ENCODE results near the gene PMEPA1. TPM values are rescaled to one million over a fixed set of nuclear protein-coding genes. Genes with fewer than 3 reads are reported as not detected.

Gene PMEPA1
- total and polyA plus RNA-seq, 2 donors = 1.0 to 5.1 TPM

- H3K9me3 ChIP-seq (ENCODE audit: control insufficient read depth in 2 of 2, insufficient read depth in 1 of 2, low read length in 1 of 2) = no peaks in the 10 kb centered on the region
- no peaks in the 10 kb centered on the region for H3K36me3 ChIP-seq (ENCODE audit: control insufficient read depth in 2 of 2, insufficient read depth in 2 of 2, low read length in 1 of 2)
- H3K4me3 ChIP-seq (ENCODE audit: low read length in 2 of 2) = no peak overlapping the region
- WGBS = 93% methylated on average over 11 of the region's 11 CpGs
- no peaks in the 10 kb centered on the region for H3K27me3 ChIP-seq (ENCODE audit: control insufficient read depth in 2 of 2, insufficient read depth in 1 of 2, low read length in 1 of 2)
- no peak for DNase-seq (ENCODE audit: low read depth in 6 of 9, low spot score in 9 of 9)
- H3K27ac ChIP-seq (ENCODE audit: low read depth in 1 of 2, low read length in 1 of 2) = no peak overlapping the region
- no peaks in the 10 kb centered on the region for H3K4me1 ChIP-seq (ENCODE audit: control insufficient read depth in 2 of 2, insufficient read depth in 2 of 2, low read length in 2 of 2)
These were observed 14.8 kb downstream of the PMEPA1 start for GRCh38 chr20:57695012-57695411.

- no peak for DNase-seq (ENCODE audit: low read depth in 6 of 9, low spot score in 9 of 9)
- no peaks in the 10 kb centered on the region for H3K4me1 ChIP-seq (ENCODE audit: control insufficient read depth in 2 of 2, insufficient read depth in 2 of 2, low read length in 2 of 2)
- 96% methylated on average over 4 of the region's 4 CpGs for WGBS
These were observed 15.3 kb downstream of the PMEPA1 start for GRCh38 chr20:57694481-57694880.

DNA sequence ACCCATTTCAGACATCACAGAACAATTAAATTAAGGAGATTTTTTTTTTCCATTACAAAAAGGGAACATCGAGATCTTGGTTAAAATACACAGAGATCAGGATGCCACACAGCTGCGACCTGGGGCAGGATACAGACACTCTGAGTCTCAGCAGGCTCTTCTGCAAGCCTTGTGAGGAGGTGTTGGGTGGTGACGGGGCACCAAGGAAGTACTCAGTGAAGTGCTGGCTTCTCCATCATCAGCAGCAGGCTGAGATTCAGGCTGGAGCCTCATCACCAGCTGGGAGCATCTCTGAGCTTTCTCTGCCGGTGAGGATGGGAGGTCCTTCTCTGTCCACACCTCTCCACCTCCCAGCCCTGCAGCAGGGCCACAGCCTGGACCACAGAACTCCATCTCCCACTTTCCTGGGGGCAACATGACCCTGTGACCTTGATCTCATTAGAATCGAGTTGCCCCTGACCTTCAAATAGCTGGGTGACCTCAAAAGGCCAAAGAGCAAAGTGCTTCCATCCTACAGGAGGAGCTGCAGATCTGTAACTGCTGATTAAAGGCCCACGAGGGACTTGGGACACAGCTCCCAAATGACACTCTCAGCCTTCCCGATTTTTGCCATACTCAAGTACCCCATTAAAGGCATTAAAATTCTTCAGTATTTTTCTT lies 16.0 kb downstream of the PMEPA1 start:
- Histone ChIP-seq H3K27ac (ENCODE audit: low read depth in 1 of 2, low read length in 1 of 2) (no peak overlapping the region), H3K4me1 (ENCODE audit: control insufficient read depth in 2 of 2, insufficient read depth in 2 of 2, low read length in 2 of 2) (no peaks in the 10 kb centered on the region), H3K36me3 (ENCODE audit: control insufficient read depth in 2 of 2, insufficient read depth in 2 of 2, low read length in 1 of 2) (no peaks in the 10 kb centered on the region), H3K27me3 (ENCODE audit: control insufficient read depth in 2 of 2, insufficient read depth in 1 of 2, low read length in 1 of 2) (no peaks in the 10 kb centered on the region), H3K9me3 (ENCODE audit: control insufficient read depth in 2 of 2, insufficient read depth in 1 of 2, low read length in 1 of 2) (no peaks in the 10 kb centered on the region), H3K4me3 (ENCODE audit: low read length in 2 of 2) (no peak overlapping the region)
- DNase-seq (ENCODE audit: low read depth in 6 of 9, low spot score in 9 of 9) = no peak
- WGBS = 80% methylated on average over 7 of the region's 7 CpGs

More at GRCh38 chr20:57694481-57694880, 15.3 kb downstream of the PMEPA1 start:
- Histone ChIP-seq H3K9me3 (ENCODE audit: control insufficient read depth in 2 of 2, insufficient read depth in 1 of 2, low read length in 1 of 2) (no peaks in the 10 kb centered on the region), H3K36me3 (ENCODE audit: control insufficient read depth in 2 of 2, insufficient read depth in 2 of 2, low read length in 1 of 2) (no peaks in the 10 kb centered on the region), H3K4me3 (ENCODE audit: low read length in 2 of 2) (no peak overlapping the region), H3K27me3 (ENCODE audit: control insufficient read depth in 2 of 2, insufficient read depth in 1 of 2, low read length in 1 of 2) (no peaks in the 10 kb centered on the region), H3K27ac (ENCODE audit: low read depth in 1 of 2, low read length in 1 of 2) (no peak overlapping the region)

GRCh38 chr20:57693002-57693582 lies 16.7 kb downstream of the PMEPA1 start:
- H3K27me3 ChIP-seq (ENCODE audit: control insufficient read depth in 2 of 2, insufficient read depth in 1 of 2, low read length in 1 of 2) = no peaks in the 10 kb centered on the region
- no peak for DNase-seq (ENCODE audit: low read depth in 6 of 9, low spot score in 9 of 9)
- H3K4me3 ChIP-seq (ENCODE audit: low read length in 2 of 2) = no peak overlapping the region
- H3K4me1 ChIP-seq (ENCODE audit: control insufficient read depth in 2 of 2, insufficient read depth in 2 of 2, low read length in 2 of 2) = no peaks in the 10 kb centered on the region
- H3K9me3 ChIP-seq (ENCODE audit: control insufficient read depth in 2 of 2, insufficient read depth in 1 of 2, low read length in 1 of 2) = no peaks in the 10 kb centered on the region
- no peak overlapping the region for H3K27ac ChIP-seq (ENCODE audit: low read depth in 1 of 2, low read length in 1 of 2)
- H3K36me3 ChIP-seq (ENCODE audit: control insufficient read depth in 2 of 2, insufficient read depth in 2 of 2, low read length in 1 of 2) = no peaks in the 10 kb centered on the region
- WGBS = 84% methylated on average over 20 of the region's 20 CpGs

- no peak for DNase-seq (ENCODE audit: low read depth in 6 of 9, low spot score in 9 of 9)
- 95% methylated on average over 10 of the region's 10 CpGs for WGBS
- Histone ChIP-seq H3K27ac (ENCODE audit: low read depth in 1 of 2, low read length in 1 of 2) (no peak overlapping the region), H3K27me3 (ENCODE audit: control insufficient read depth in 2 of 2, insufficient read depth in 1 of 2, low read length in 1 of 2) (no peaks in the 10 kb centered on the region), H3K36me3 (ENCODE audit: control insufficient read depth in 2 of 2, insufficient read depth in 2 of 2, low read length in 1 of 2) (no peaks in the 10 kb centered on the region), H3K9me3 (ENCODE audit: control insufficient read depth in 2 of 2, insufficient read depth in 1 of 2, low read length in 1 of 2) (no peaks in the 10 kb centered on the region), H3K4me1 (ENCODE audit: control insufficient read depth in 2 of 2, insufficient read depth in 2 of 2, low read length in 2 of 2) (no peaks in the 10 kb centered on the region), H3K4me3 (ENCODE audit: low read length in 2 of 2) (no peak overlapping the region)
These were observed 17.4 kb downstream of the PMEPA1 start for GRCh38 chr20:57692393-57692792.

DNA sequence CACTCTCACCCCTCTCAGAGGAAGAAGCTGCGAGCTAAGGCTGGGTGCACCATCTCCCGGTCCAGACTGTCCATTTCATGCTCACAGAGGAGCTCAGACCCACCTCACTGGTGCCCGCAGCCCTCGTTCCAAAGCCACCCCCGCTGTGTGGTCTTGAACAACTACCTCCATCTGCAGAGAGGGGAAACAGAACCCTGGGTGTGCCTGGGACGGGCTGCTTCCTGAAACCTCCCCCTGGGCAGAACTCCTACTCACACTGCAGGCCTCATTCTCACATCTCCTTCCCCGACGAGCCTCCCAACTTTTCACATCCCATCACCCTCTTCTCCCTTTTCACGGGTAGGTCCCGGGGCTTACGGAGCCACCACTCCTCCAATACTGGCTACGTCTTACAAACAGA lies 18.1 kb downstream of the PMEPA1 start:
- Histone ChIP-seq H3K27ac (ENCODE audit: low read depth in 1 of 2, low read length in 1 of 2) (no peak overlapping the region), H3K9me3 (ENCODE audit: control insufficient read depth in 2 of 2, insufficient read depth in 1 of 2, low read length in 1 of 2) (no peaks in the 10 kb centered on the region), H3K36me3 (ENCODE audit: control insufficient read depth in 2 of 2, insufficient read depth in 2 of 2, low read length in 1 of 2) (no peaks in the 10 kb centered on the region), H3K4me3 (ENCODE audit: low read length in 2 of 2) (no peak overlapping the region), H3K4me1 (ENCODE audit: control insufficient read depth in 2 of 2, insufficient read depth in 2 of 2, low read length in 2 of 2) (no peaks in the 10 kb centered on the region), H3K27me3 (ENCODE audit: control insufficient read depth in 2 of 2, insufficient read depth in 1 of 2, low read length in 1 of 2) (no peaks in the 10 kb centered on the region)
- WGBS = 44% methylated on average over 12 of the region's 12 CpGs
- no peak for DNase-seq (ENCODE audit: low read depth in 6 of 9, low spot score in 9 of 9)

DNA sequence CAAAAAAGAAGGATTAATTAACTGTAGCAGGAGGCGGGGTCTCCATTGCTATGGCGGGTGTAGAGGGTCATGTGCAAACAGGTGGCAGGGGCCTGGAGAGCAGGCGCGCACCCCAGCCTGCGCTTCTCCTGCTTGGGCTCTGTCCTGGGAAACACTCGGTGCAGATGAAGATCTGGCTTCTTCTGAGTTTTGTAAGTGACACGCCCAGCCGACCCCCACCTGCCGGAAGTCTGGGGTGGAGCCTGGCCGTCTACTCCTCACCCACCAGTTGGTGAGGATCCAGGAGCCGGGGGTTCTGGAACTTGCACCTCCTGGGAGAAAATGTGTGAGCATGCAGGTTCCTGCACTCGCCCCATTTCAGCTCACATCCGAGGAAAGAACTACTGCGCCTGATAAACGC lies 19.3 kb downstream of the PMEPA1 start:
- 94% methylated on average over 15 of the region's 15 CpGs for WGBS
- H3K4me1 ChIP-seq (ENCODE audit: control insufficient read depth in 2 of 2, insufficient read depth in 2 of 2, low read length in 2 of 2) = no peaks in the 10 kb centered on the region

GRCh38 chr20:57689745-57690481 lies 19.9 kb downstream of the PMEPA1 start:
- H3K4me3 ChIP-seq (ENCODE audit: low read length in 2 of 2) = no peak overlapping the region
- no peak for DNase-seq (ENCODE audit: low read depth in 6 of 9, low spot score in 9 of 9)
- no peaks in the 10 kb centered on the region for H3K9me3 ChIP-seq (ENCODE audit: control insufficient read depth in 2 of 2, insufficient read depth in 1 of 2, low read length in 1 of 2)
- H3K36me3 ChIP-seq (ENCODE audit: control insufficient read depth in 2 of 2, insufficient read depth in 2 of 2, low read length in 1 of 2) = no peaks in the 10 kb centered on the region
- no peak overlapping the region for H3K27ac ChIP-seq (ENCODE audit: low read depth in 1 of 2, low read length in 1 of 2)
- peaks cover 0 to 4% of the 10 kb centered on the region in 2 donors for H3K27me3 ChIP-seq (ENCODE audit: control insufficient read depth in 2 of 2, insufficient read depth in 1 of 2, low read length in 1 of 2)
- 96% methylated on average over 23 of the region's 23 CpGs for WGBS
- H3K4me1 ChIP-seq (ENCODE audit: control insufficient read depth in 2 of 2, insufficient read depth in 2 of 2, low read length in 2 of 2) = no peaks in the 10 kb centered on the region

More for the DNA sequence above, 19.3 kb downstream of the PMEPA1 start:
- Histone ChIP-seq H3K27me3 (ENCODE audit: control insufficient read depth in 2 of 2, insufficient read depth in 1 of 2, low read length in 1 of 2) (peaks cover 0 to 4% of the 10 kb centered on the region in 2 donors), H3K27ac (ENCODE audit: low read depth in 1 of 2, low read length in 1 of 2) (no peak overlapping the region), H3K36me3 (ENCODE audit: control insufficient read depth in 2 of 2, insufficient read depth in 2 of 2, low read length in 1 of 2) (no peaks in the 10 kb centered on the region), H3K9me3 (ENCODE audit: control insufficient read depth in 2 of 2, insufficient read depth in 1 of 2, low read length in 1 of 2) (no peaks in the 10 kb centered on the region), H3K4me3 (ENCODE audit: low read length in 2 of 2) (no peak overlapping the region)
- DNase-seq (ENCODE audit: low read depth in 6 of 9, low spot score in 9 of 9) = no peak

DNA sequence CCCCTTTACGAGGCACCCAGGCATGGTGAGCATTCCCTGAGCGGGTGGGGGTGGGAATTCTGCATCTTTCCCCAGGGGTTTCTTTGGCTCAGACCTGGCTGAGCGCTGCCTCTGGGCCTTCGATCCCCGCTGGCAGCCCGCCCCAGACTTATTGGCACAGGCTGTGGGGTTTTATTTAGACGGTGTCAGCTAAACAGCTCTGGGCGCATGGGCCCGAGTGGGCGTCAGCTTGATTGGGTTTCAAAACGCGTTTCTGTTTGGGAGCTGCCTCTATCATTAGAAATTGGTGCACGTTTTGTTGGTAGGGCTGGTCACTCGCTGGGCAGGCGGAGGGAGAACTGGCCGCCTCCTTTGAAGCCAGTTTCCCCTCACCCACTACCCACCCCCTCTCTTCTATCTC lies 21.0 kb downstream of the PMEPA1 start:
- H3K36me3 ChIP-seq (ENCODE audit: control insufficient read depth in 2 of 2, insufficient read depth in 2 of 2, low read length in 1 of 2) = no peaks in the 10 kb centered on the region
- H3K4me1 ChIP-seq (ENCODE audit: control insufficient read depth in 2 of 2, insufficient read depth in 2 of 2, low read length in 2 of 2) = no peaks in the 10 kb centered on the region
- H3K27me3 ChIP-seq (ENCODE audit: control insufficient read depth in 2 of 2, insufficient read depth in 1 of 2, low read length in 1 of 2) = peaks cover 0 to 7% of the 10 kb centered on the region in 2 donors
- WGBS = 96% methylated on average over 16 of the region's 16 CpGs
- no peak overlapping the region for H3K4me3 ChIP-seq (ENCODE audit: low read length in 2 of 2)
- no peak overlapping the region for H3K27ac ChIP-seq (ENCODE audit: low read depth in 1 of 2, low read length in 1 of 2)
- no peaks in the 10 kb centered on the region for H3K9me3 ChIP-seq (ENCODE audit: control insufficient read depth in 2 of 2, insufficient read depth in 1 of 2, low read length in 1 of 2)
- no peak for DNase-seq (ENCODE audit: low read depth in 6 of 9, low spot score in 9 of 9)

Data from thymus (tissue), 11 donors.